ENCODE data around the gene DTX2.
"Not testable (repeated sequence)": the region's sequence is repeated elsewhere in the genome, so short reads cannot be mapped to it uniquely, and the experiment has no call there.

Gene DTX2

DNA sequence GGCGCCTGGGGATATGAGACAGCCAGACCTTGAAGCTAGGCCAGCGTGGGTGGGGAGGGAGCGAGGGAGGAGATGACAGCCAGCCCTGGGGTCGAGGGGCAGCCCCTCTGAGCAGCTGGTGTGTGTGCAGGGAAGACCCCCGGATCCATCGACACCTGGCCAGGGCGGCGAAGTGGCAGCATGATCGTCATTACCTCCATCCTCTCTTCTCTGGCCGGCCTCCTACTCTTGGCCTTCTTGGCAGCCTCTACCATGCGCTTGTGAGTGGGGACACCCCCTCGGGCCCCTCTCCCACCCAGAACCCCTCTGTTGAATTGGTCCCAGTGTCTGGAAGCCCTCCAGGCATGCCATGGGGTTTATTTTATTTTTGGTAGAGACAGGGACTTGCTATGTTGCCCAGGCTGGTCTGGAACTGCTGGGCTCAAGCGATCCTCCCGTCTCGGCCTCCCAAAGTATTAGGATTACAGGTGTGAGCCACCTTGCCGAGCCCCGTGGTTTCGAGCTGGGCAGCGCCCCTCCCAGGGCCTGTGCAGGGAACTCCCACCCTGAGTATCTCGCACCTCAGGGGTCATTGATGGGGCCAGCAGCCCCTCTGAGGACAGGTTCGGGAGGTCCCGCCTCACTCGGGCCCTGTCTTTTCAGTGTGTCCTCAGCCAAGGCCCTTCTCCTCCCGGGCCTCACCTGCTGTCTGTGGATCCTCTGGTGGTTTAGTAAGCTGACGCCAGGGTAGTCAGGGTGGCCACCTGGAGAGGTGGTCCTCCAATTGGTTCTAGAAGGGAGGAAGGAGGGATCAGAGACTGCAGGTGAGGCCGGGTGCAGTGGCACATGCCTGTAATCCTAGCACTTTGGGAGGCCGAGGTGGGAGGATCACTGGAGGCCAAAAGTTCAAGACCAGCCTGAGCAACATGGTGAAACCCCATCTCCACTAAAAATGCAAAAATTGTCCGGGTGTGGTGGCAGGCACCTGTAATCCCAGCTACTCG lies 52.6 kb downstream of the DTX2 start:
- DNase-seq: no peak

- DNase-seq: no peak
Measured at GRCh38 chr7:76514926-76515771, 53.6 kb downstream of the DTX2 start.

- peak in 1 of 2 donors; percentile 55 for DNase-seq
Measured at GRCh38 chr7:76515999-76516443, 54.5 kb downstream of the DTX2 start.

GRCh38 chr7:76516932-76517331 lies 55.4 kb downstream of the DTX2 start:
- DNase-seq: not testable (repeated sequence)

GRCh38 chr7:76526183-76526582 lies 64.7 kb downstream of the DTX2 start:
- not testable (repeated sequence) for DNase-seq

DNA sequence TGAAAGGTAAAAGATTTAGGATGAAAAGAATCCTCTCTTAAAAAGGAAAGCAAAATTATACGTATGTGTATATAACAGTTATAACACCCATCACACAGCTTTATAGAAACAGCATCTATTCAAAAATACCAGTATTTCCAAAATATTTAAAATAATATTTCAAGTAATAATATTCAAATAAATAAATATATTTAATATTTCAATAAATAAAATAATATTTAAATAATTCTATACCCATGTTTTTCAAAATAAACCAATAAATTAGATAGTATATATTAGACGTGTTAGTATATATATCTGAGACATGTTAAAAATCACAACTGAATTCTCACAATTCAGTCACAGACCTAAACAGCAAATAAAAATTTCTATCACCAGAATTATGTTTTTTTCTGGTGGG lies 70.1 kb downstream of the DTX2 start:
- not testable (repeated sequence) for DNase-seq

DNA sequence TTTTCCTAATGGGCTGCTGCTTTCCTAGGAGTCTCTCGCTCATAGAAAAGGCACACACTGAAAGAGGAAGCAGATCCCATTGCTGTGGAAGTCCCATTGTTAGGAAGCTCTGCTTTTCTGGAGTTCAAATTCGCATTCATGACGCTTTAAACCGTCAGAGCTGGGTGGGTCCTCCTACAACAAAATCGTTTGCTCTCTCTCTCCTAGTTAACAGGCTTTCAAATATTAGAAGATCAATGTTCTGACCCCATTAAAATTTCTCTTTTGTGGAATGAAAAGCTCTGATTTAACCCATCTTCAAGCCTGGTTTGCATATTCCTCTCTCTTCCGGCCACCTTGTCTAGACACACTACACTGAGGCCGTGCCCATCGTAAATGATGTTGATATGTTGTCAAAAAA lies 81.7 kb downstream of the DTX2 start, which contains the start of gene SPDYE16:
Gene SPDYE16, minus strand, starts transcription at position 101 of the 400 bp plus-strand sequence. CDS start 1,838 bp downstream, outside the sequence.
- not testable (repeated sequence) for DNase-seq

GRCh38 chr7:76549025-76549854 lies 87.7 kb downstream of the DTX2 start:
- DNase-seq: peak; percentile 84 to 92

GRCh38 chr7:76549855-76550248 lies 88.3 kb downstream of the DTX2 start:
- not testable (repeated sequence) for DNase-seq

DNA sequence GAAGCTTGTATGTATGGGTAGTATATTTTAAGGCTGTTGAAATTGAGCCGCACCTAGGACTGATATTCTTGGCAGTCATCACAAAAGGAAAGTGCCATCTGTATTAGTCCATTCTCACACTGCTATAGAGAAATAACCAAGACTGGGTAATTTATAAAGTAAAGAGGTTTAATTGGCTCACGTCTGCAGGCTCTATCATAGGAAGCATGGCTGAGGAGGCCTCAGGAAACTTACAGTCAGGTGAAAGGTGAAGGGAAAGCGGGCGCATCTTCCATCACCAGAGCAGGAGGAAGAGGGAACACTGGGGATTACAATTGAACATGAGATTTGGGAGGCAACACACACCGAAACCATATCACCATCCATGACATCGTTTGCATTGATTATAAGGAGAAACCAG lies 90.5 kb downstream of the DTX2 start:
- not testable (repeated sequence) for DNase-seq

Measured in stimulated activated CD4-positive, alpha-beta T cell treated with anti-CD3 and anti-CD28 coated beads, Interleukin-2, amount 100 ng/mL, for 24 hours (primary cell).